ENCODE measurements around the gene ELP4.

ELP4 gene

DNA sequence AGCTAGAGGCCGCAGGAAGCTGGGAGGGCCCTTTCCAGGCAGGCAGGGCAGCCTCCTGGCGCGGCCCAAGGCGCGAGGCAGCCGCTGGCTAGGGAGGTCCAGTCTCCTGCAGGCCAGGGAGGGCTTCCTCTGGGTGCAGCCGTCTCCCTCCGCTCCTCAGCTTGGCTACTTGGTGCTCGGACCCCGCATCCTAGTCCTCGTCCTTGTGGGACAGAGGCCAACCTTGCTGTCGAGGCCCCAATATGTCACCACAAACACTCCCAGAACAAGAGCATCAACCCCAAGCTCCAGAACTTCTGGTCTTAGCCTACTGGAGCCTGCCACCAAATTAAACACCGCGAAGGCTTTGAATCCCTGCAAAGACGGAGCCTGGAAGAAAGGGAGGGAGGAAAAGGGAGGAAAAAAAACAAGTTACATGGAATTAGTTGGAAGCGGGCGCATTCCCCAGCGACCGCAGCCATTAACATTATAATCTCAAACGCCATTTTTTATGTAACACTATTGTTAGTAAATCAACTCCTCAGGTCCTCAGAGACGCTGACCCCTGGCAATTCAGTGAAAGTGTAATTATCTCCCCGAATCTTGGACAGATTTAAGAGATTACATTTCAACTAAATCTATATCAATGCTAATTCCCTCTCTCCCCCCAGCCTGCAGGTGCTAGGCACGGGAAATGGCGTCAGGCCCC is 314.2 kb downstream of the ELP4 start:
- H3K27ac ChIP-seq: no peak overlapping the region
- TF ChIP-seq, protein P1, sequence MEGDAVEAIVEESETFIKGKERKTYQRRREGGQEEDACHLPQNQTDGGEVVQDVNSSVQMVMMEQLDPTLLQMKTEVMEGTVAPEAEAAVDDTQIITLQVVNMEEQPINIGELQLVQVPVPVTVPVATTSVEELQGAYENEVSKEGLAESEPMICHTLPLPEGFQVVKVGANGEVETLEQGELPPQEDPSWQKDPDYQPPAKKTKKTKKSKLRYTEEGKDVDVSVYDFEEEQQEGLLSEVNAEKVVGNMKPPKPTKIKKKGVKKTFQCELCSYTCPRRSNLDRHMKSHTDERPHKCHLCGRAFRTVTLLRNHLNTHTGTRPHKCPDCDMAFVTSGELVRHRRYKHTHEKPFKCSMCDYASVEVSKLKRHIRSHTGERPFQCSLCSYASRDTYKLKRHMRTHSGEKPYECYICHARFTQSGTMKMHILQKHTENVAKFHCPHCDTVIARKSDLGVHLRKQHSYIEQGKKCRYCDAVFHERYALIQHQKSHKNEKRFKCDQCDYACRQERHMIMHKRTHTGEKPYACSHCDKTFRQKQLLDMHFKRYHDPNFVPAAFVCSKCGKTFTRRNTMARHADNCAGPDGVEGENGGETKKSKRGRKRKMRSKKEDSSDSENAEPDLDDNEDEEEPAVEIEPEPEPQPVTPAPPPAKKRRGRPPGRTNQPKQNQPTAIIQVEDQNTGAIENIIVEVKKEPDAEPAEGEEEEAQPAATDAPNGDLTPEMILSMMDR (conservative IDR thresholded peaks at IDR 0.05): no peak

DNA sequence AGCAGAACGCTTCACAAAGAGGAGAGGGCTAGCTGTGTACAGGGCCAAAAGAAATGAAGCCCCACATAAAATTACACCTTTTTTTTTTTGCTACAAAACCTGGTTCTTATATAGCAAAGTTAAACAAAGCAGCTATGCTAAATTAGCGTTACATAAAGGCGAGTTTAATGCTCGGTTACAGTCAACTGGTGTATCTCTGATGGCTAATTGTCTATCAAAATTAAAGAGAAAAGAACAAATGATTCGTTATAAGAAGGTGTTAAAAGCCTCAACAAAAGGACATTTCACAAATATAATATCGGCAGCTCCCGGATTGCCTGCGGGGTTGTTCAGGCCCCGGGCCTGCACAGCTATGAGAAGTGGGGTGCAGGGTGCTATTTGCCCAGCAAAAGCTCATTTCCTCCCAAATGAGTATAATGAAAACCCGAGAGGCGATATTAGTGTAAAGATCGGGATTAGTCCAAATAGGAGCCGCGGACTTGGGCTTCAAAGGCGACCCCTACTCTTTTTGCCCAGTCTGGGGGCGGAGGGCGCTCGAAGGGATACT is 314.8 kb downstream of the ELP4 start:
- TF ChIP-seq, protein P1 (conservative IDR thresholded peaks at IDR 0.05): no peak
- no peak overlapping the region for H3K27ac ChIP-seq

DNA sequence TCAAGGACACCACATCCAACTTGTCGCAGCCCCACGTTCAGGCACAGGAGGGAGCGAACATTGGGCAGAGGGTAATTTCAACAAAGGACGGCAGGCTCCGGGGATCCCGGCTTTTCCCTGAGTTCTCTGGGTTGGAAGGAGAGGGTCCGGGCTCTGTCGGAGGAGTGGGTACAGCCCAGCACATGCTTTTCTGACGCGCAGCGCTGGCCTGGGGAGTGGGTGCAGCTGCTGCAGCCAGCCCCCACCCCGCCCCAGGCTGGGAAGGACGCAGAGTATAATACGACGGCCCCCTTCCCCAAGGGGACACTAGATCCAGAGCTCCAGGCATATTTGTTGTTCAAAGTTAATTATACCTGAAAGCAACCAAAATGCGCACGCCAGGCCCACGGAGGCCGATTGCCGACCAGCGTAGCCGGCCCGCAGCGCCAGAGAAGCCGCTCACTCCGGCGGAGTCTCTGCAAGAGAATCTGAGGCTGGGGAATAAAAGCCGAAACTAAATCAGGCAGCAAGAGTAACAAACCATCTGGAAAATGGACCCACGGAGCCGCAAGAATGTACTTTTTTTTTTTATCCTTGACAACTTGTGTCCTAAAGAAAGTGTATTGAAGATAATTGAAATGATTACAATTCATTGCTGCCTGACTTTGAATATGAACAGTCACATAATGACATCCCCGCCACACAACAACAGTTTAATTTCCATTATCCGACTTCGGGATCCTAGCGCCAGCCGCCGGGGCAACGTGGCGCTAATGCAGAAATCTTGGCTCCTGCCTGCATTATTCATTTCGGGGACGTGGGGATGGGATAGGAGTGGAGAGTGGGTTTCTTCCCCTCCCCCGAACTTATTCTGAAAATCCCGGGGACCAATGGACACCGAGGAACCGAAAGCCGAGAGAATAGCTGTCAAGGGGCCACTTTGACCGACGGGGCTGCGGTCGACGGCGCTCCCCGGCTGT is 315.6 kb downstream of the ELP4 start:
- TF ChIP-seq, protein P1 (conservative IDR thresholded peaks at IDR 0.05): no peak
- no peak overlapping the region for H3K27ac ChIP-seq

DNA sequence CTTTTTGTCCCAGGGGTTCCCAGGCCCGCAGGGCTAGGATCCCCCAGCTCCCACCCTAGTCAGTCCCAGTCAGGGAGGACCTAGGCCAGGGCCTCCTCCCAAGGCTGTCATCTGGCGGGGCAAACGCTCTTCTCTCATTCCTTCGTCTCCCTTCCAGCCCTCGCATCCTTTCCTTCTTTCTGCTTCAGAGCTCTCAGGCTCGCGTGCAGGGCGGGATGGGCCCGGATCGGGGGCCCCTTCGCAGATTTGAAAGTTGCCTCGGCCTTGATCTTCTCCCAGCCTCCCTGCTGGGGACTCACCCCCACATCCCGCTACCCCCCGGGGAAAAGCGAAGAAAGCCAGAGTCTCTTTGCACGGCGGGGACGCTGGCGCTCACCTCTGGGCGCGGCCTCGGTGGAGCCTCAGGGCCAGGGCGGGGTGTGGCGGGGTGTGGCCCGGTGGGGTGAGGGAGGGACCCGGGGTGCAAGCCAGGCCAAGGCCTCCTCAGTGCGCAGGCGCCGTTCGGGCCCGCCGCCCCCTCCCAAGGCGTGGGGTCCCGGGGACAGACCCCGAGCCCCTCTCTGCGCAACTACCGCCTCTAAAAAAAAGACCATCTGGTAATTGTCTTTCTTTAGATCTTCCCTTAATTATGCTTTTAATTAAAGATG is 316.4 kb downstream of the ELP4 start:
- H3K27ac ChIP-seq: no peak overlapping the region
- TF ChIP-seq, protein P1 (conservative IDR thresholded peaks at IDR 0.05): no peak

DNA sequence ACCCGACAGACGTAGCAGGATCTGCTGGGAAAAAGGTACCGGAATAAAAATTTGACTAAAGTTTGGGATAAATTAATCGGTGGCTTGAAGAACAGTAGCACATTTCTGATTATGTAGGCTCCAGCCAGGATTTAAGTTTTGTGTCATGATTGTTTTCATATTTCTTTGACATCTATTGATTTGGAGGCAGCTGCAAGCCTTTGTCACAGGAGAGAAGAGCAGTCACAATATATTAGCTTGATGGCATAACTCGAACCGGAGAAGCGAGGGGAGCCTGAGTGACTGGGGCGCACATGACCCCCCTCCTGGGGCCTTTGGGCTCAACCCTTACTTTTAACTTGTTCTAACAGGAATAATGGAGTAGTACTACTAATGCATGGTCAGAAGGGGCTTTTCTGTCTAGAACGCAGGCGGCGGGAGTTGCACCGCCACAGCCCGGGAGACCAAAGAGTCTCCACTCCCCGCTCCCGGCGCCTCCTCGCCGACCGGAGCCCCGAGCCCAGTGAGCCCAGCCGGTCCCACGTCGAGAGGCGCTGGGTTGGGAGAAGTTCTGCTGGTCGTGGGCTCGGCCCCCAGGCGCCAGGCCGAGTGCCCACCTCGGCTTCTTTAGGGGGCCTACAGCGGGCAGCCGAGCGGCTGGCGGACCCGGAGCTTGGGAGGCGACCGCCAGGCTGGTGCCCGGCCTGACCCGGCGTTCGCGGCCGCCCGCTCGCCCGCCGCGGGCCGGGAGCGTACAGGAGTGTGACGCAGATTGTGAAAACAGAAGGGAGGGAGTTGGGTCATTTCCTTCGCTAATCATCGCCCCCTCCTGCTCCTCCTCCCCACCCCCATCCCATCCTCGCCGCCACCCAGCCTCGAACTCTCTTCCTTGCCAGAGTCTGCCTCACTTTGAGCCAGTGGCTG is 317.2 kb downstream of the ELP4 start:
- TF ChIP-seq, protein P1 (conservative IDR thresholded peaks at IDR 0.05): no peak
- no peak overlapping the region for H3K27ac ChIP-seq

DNA sequence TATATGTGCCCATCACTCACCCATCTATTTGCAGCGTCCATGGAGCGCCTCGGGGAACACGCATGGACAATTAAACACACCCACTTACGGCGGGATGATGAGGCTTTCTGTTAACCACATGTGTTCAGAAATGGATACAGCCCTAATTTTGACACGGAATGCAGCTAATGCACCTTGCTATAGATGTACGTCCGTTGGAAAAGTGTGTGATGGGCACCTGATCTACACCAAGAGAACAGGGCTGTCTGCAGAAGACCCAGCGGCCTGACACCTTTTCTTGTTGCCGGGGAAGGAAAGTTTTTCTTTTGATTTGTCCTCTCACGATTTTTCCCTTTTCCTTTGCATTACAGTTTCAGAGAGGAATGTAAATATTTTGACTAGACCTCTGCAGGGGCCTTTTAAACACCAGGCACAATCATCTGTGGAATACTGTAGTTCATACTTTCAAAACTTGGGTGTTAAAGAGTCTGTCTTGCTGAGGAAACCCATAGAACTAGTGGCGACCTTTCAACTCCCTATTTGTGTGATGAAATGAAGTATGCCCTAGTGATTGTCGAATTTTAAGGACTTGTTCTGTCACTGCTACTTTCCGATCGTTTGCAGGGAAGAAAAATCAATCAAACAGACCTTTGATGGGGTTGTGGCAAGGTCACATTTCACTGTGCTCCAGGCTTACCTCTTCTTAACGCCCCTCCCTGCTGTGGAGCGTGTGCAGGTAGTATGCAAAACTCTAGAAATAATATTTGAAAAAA is 318.1 kb downstream of the ELP4 start:
- no peak overlapping the region for H3K27ac ChIP-seq
- TF ChIP-seq, protein P1 (conservative IDR thresholded peaks at IDR 0.05): no peak

Measured in VCaP (cell line).